ENCODE results near the gene E2F4.
A peak's percentile ranks its signal among the peaks of the same experiment; 100 is the strongest.

E2F4 gene

GRCh38 chr16:67235816-67236562 lies 44.0 kb downstream of the E2F4 start:
- peak; percentile 61 for DNase-seq (ENCODE audit: low spot score)

GRCh38 chr16:67236563-67237395 lies 44.8 kb downstream of the E2F4 start:
- DNase-seq (ENCODE audit: low spot score): peak; percentile 47

- DNase-seq (ENCODE audit: low spot score): no peak
These were observed 45.7 kb downstream of the E2F4 start for GRCh38 chr16:67237396-67238277.

GRCh38 chr16:67238278-67238575 lies 46.3 kb downstream of the E2F4 start:
- DNase-seq (ENCODE audit: low spot score): no peak

- no peak for DNase-seq (ENCODE audit: low spot score)
These were observed 47.0 kb downstream of the E2F4 start for GRCh38 chr16:67238806-67239470.

- no peak for DNase-seq (ENCODE audit: low spot score)
These were observed 48.6 kb downstream of the E2F4 start for GRCh38 chr16:67240506-67240905.

GRCh38 chr16:67241008-67241900 lies 49.3 kb downstream of the E2F4 start:
- DNase-seq (ENCODE audit: low spot score): no peak

GRCh38 chr16:67242138-67242730 lies 50.3 kb downstream of the E2F4 start:
- DNase-seq (ENCODE audit: low spot score): no peak

- no peak for DNase-seq (ENCODE audit: low spot score)
These were observed 51.5 kb downstream of the E2F4 start for GRCh38 chr16:67243481-67243880.

GRCh38 chr16:67244387-67245185 lies 52.6 kb downstream of the E2F4 start:
- DNase-seq (ENCODE audit: low spot score): peak; percentile 77

GRCh38 chr16:67245186-67245585 lies 53.2 kb downstream of the E2F4 start:
- DNase-seq (ENCODE audit: low spot score): no peak

GRCh38 chr16:67245674-67246080 lies 53.7 kb downstream of the E2F4 start:
- no peak for DNase-seq (ENCODE audit: low spot score)

- no peak for DNase-seq (ENCODE audit: low spot score)
These were observed 54.3 kb downstream of the E2F4 start for GRCh38 chr16:67246081-67246755.

- DNase-seq (ENCODE audit: low spot score): peak; percentile 42
These were observed 54.8 kb downstream of the E2F4 start for GRCh38 chr16:67246756-67247191.

GRCh38 chr16:67247192-67248072 lies 55.5 kb downstream of the E2F4 start, which contains the start of gene FHOD1:
TSS of gene FHOD1 (minus strand) at chr16:67247481. CDS start at chr16:67247410, 71 bp downstream.
- DNase-seq (ENCODE audit: low spot score): peak; percentile 97

- no peak for DNase-seq (ENCODE audit: low spot score)
These were observed 56.1 kb downstream of the E2F4 start for GRCh38 chr16:67248073-67248400.

Data from CD4-positive, alpha-beta T cell treated with Interleukin-6 at 100 ng/mL for 8 hours (primary cell).